Breast epithelium (tissue), 3 donors: ENCODE measurements around the gene RASGRF2.

Experiments
- POLR2A ChIP-seq: fragments of 450-650 bp; IDR thresholded peaks from one replicate; pipeline ENCODE4 v1.6.1; 2016; ENCODE audit warnings: antibody characterized with exemption, mild to moderate bottlenecking, moderate library complexity
- POLR2AphosphoS5 ChIP-seq, 3 donors: sonication (generic); formaldehyde crosslinking; IDR thresholded peaks; one replicate each; pipeline ENCODE4 v1.6.1; 2017; ENCODE audit warnings: antibody characterized with exemption in 3 of 3
- TF ChIP-seq, protein P1 (sequence below), 3 donors: fragments of 450-650 bp; IDR thresholded peaks; one replicate each; pipeline ENCODE4 v1.5.1; 2016 to 2017; ENCODE audit warnings: antibody characterized with exemption in 3 of 3, mild to moderate bottlenecking in 3 of 3, moderate library complexity in 3 of 3

DNA sequence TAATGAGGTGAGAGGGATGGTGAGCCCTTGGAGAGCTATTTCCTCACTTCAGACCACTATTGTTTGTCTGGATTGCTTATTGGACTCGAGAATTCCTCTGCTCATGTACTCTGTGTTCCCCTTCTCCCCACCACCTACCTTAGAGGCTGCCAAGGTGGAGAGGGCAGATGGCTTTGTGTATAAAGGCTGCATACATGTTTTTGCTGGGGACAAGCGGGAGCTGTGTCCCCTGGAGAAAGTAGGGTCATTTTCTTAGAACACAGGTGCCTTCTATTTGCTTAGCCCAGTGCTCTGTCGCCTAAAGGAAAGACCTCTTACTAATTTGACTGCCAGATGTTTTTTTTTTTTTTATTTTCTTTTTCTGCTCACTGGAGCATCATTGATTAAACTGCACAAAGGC is 29.7 kb downstream of the RASGRF2 start:
- TF ChIP-seq, protein P1, sequence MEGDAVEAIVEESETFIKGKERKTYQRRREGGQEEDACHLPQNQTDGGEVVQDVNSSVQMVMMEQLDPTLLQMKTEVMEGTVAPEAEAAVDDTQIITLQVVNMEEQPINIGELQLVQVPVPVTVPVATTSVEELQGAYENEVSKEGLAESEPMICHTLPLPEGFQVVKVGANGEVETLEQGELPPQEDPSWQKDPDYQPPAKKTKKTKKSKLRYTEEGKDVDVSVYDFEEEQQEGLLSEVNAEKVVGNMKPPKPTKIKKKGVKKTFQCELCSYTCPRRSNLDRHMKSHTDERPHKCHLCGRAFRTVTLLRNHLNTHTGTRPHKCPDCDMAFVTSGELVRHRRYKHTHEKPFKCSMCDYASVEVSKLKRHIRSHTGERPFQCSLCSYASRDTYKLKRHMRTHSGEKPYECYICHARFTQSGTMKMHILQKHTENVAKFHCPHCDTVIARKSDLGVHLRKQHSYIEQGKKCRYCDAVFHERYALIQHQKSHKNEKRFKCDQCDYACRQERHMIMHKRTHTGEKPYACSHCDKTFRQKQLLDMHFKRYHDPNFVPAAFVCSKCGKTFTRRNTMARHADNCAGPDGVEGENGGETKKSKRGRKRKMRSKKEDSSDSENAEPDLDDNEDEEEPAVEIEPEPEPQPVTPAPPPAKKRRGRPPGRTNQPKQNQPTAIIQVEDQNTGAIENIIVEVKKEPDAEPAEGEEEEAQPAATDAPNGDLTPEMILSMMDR (IDR thresholded peaks at IDR 0.05), result no peak
- TF ChIP-seq POLR2A (no peak), POLR2AphosphoS5 (IDR thresholded peaks at IDR 0.05) (no peak)
